H1 (cell line): ENCODE results near the gene S100A13. TPM values are rescaled to one million over a fixed set of nuclear protein-coding genes. Genes with fewer than 3 reads are reported as not detected.

Experiments used
- BACH1 ChIP-seq: IDR thresholded peaks from 2 replicates; pipeline ENCODE4 v1.6.1; 2012; ENCODE audit warnings: low read length, improper control_type of control experiment
- CBX5 ChIP-seq: fragments of 300-800, 300-1000 bp; sonication (generic); IDR thresholded peaks from 2 replicates; pipeline ENCODE4 v1.7.1; 2016; ENCODE audit warnings: antibody characterized with exemption, low read length, low read depth
- CHD1 ChIP-seq: IDR thresholded peaks from 2 replicates; pipeline ENCODE4 v1.6.1; 2012; ENCODE audit warnings: low read depth, low read length, improper control_type of control experiment
- CHD7 ChIP-seq: fragments of 300-600 bp; sonication (generic); IDR thresholded peaks from 2 replicates; pipeline ENCODE4 v1.7.1; 2012; ENCODE audit warnings: low read length, moderate library complexity, mild to moderate bottlenecking, inconsistent platforms; ENCODE audit not compliant: insufficient replicate concordance
- NANOG ChIP-seq: IDR thresholded peaks from 2 replicates; pipeline ENCODE4 v1.6.1; 2011; ENCODE audit warnings: low read length, low read depth, mild to moderate bottlenecking, inconsistent platforms; ENCODE audit not compliant: insufficient read depth, poor library complexity, severe bottlenecking
- PHF8 ChIP-seq: fragments of 200-600 bp; sonication (generic); conservative IDR thresholded peaks from 2 replicates; pipeline ENCODE4 v1.7.1; 2012; ENCODE audit warnings: low read depth, mild to moderate bottlenecking, inconsistent platforms, low read length, moderate library complexity
- POLR2A ChIP-seq, 2 experiments: IDR thresholded peaks; 1 replicate in 1 of 2; 2 replicates in 1 of 2; pipeline ENCODE4 v1.6.1; 2011; ENCODE audit warnings: low read depth in 2 of 2, low read length in 2 of 2, mild to moderate bottlenecking in 2 of 2; ENCODE audit errors: control extremely low read depth in 1 of 2
- RAD21 ChIP-seq, 2 experiments: IDR thresholded peaks in 1 of 2; conservative IDR thresholded peaks in 1 of 2; 2 replicates each; pipeline ENCODE4 v1.6.1; 2011; ENCODE audit warnings: low read depth in 2 of 2, low read length in 2 of 2, improper control_type of control experiment in 1 of 2, inconsistent platforms in 1 of 2, mild to moderate bottlenecking in 1 of 2, moderate library complexity in 1 of 2
- SAP30 ChIP-seq: fragments of 300-600 bp; sonication (generic); IDR thresholded peaks from 2 replicates; pipeline ENCODE4 v1.7.1; 2012; ENCODE audit warnings: low read length, moderate library complexity, mild to moderate bottlenecking, inconsistent platforms; ENCODE audit not compliant: insufficient read depth, insufficient replicate concordance
- TEAD4 ChIP-seq: IDR thresholded peaks from 2 replicates; pipeline ENCODE4 v1.6.1; 2012; ENCODE audit warnings: low read depth, low read length, inconsistent platforms, mixed read lengths
- USF2 ChIP-seq: IDR thresholded peaks from 2 replicates; pipeline ENCODE4 v1.6.1; 2011; ENCODE audit warnings: low read length, improper control_type of control experiment
- polyA plus RNA-seq, 7 experiments: library from polyadenylated mRNA; depleted of rRNA in 3 of 7; stranded (reverse) in 5 of 7; unstranded in 2 of 7; fragments of >200 nt in 5 of 7; fragments of 200-250 nt in 2 of 7; gene quantifications; 1 replicate in 5 of 7; 2 replicates in 1 of 7; 4 replicates in 1 of 7; pipeline versions ENCODE4 v1.2.1 to v1.2.3, GENCODE V29; 2011 to 2013; ENCODE audit warnings: missing spikeins in 2 of 7, mixed read lengths in 2 of 7
- total RNA-seq: library from RNA; stranded (reverse); fragmentation: NEBNext Ultra II Directional; extraction: Animal tissue kit (Norgen Biotek cat#: 25700); gene quantifications from 2 replicates; pipeline ENCODE4 v1.2.1, GENCODE V29; 2021

The S100A13 gene
- total and polyA plus RNA-seq, 2 of the 8 experiments (the other 6 are each of a cell fraction or from before 2014, with no cell fraction given): 63.6 to 127 TPM

GRCh38 chr1:153635872-153636271 is 8.6 kb upstream of the S100A13 start (continued):
- TF ChIP-seq CHD7: no peak
- TF ChIP-seq SAP30: no peak
- no peak for TF ChIP-seq CBX5
- TF ChIP-seq NANOG: no peak
- no peak for TF ChIP-seq POLR2A (IDR thresholded peaks at IDR 0.05; ENCODE audit: control extremely low read depth in 1 of 2, low read depth in 2 of 2, low read length in 2 of 2)
- no peak for TF ChIP-seq CHD1
- no peak for TF ChIP-seq USF2
- TF ChIP-seq BACH1: no peak
- TF ChIP-seq PHF8: no peak
- no peak for TF ChIP-seq TEAD4
- no peak for TF ChIP-seq RAD21 (IDR thresholded peaks at IDR 0.05 in 1 of 2, conservative IDR thresholded peaks at IDR 0.05 in 1 of 2; ENCODE audit: low read depth in 2 of 2, low read length in 2 of 2)
